Suprapubic skin (tissue), 4 donors: ENCODE measurements around the gene RUNX1.

Source experiments
- CTCF ChIP-seq, 2 donors: fragments of 200-600 bp in 1 of 2; fragments of 450-650 bp in 1 of 2; sonication (generic) in 1 of 2; IDR thresholded peaks; one replicate each; pipeline ENCODE4 v1.5.1; 2016 to 2019; ENCODE audit warnings: antibody characterized with exemption in 2 of 2, mild to moderate bottlenecking in 1 of 2, moderate library complexity in 1 of 2
- EP300 ChIP-seq: sonication (generic); formaldehyde crosslinking; IDR thresholded peaks from one replicate; pipeline ENCODE4 v1.6.1; 2017; ENCODE audit warnings: antibody characterized with exemption
- POLR2A ChIP-seq, 2 donors: fragments of 450-650 bp; IDR thresholded peaks; one replicate each; pipeline ENCODE4 v1.6.1; 2017; ENCODE audit warnings: antibody characterized with exemption in 2 of 2, mild to moderate bottlenecking in 2 of 2, moderate library complexity in 2 of 2
- POLR2AphosphoS5 ChIP-seq, 3 donors: sonication (generic); formaldehyde crosslinking; IDR thresholded peaks; one replicate each; pipeline ENCODE4 v1.6.1; 2017; ENCODE audit warnings: antibody characterized with exemption in 3 of 3

DNA sequence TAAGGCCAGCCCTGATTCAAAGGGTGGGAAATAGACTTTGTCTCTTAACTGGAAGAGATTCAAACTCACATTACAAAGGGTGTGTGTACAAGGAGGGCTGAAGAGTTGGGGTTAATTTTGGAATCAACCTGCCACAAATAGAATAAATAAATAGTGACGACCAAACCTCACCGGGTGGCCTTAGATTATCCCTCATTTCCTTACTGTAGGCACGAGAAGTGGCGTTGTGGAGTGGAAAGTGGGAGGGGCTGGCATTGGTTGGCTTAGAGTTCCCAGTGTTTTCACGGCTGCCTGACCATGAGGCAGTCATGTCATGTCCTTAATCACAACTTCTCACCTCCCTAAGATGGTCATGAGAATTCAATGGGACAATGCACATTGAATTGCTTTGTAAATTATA lies 21.3 kb upstream of the RUNX1 start:
- TF ChIP-seq POLR2A (IDR thresholded peaks at IDR 0.05) (no peak), POLR2AphosphoS5 (IDR thresholded peaks at IDR 0.05) (no peak), CTCF (IDR thresholded peaks at IDR 0.05) (no peak), EP300 (no peak)
